Gastrocnemius medialis (tissue), 4 donors: ENCODE results near the gene FAM117A. TPM values are rescaled to one million over a fixed set of nuclear protein-coding genes. Genes with fewer than 3 reads are reported as not detected.

ENCODE experiments used
- ATAC-seq, 2 donors: fragments of 150-250 bp; one replicate each; pipeline ENCODE4 v1.9.1; 2016
- DNase-seq, 2 donors: peaks; one replicate each; pipeline ENCODE4 v3.0.0-alpha.2; 2019
- H3K27ac ChIP-seq, 4 donors: fragments of 200-600 bp; sonication (generic); 1 replicate in 1 of 4; 2 replicates in 3 of 4; pipeline ENCODE4 v1.5.1; 2016 to 2018; ENCODE audit warnings: mild to moderate bottlenecking in 2 of 4, moderate library complexity in 1 of 4
- H3K27me3 ChIP-seq, 3 donors: fragments of 200-600 bp; sonication (generic) in 2 of 3; 1 replicate in 1 of 3; 2 replicates in 2 of 3; pipeline versions ENCODE4 v1.5.1 to v1.6.0; 2016 to 2019; ENCODE audit warnings: mild to moderate bottlenecking in 1 of 3, moderate library complexity in 1 of 3
- H3K36me3 ChIP-seq, 2 donors: fragments of 200-600 bp; sonication (generic) in 1 of 2; one replicate each; pipeline ENCODE4 v1.5.1; 2017 to 2018
- H3K4me1 ChIP-seq, 2 donors: fragments of 200-600 bp; sonication (generic) in 1 of 2; one replicate each; pipeline ENCODE4 v1.5.1; 2016 to 2017; ENCODE audit warnings: mild to moderate bottlenecking in 2 of 2
- H3K4me3 ChIP-seq, 4 donors: fragments of 200-600 bp; sonication (generic) in 3 of 4; 1 replicate in 1 of 4; 2 replicates in 3 of 4; pipeline ENCODE4 v1.5.1; 2016 to 2019; ENCODE audit warnings: mild to moderate bottlenecking in 2 of 4
- H3K9me3 ChIP-seq, 3 donors: fragments of 200-600 bp; sonication (generic) in 2 of 3; 1 replicate in 1 of 3; 2 replicates in 2 of 3; pipeline ENCODE4 v1.5.1; 2016 to 2019
- POLR2A ChIP-seq, 2 donors: fragments of 450-650 bp; IDR thresholded peaks; one replicate each; pipeline ENCODE4 v1.6.1; 2017; ENCODE audit warnings: antibody characterized with exemption in 2 of 2, mild to moderate bottlenecking in 2 of 2, moderate library complexity in 2 of 2
- in situ Hi-C, 4 donors: fragments of 200-750 bp; cut with MboI; loops; one replicate each; pipeline versions ENCODE4 v1.15.0 to v1.8.0; 2017; ENCODE audit warnings: low sequenced_read_pairs in 4 of 4
- intact Hi-C: fragments of 100-400 bp; cut with DNase I; formaldehyde crosslinking; loops from one replicate; pipeline ENCODE4 v1.15.1; 2023; ENCODE audit warnings: low total_unique reads
- total RNA-seq, 4 donors: library from RNA; depleted of rRNA; stranded (reverse); fragments of >200 nt; gene quantifications; one replicate each; pipeline versions ENCODE4 v1.1.0 to v1.2.3, GENCODE V29; 2016
- TF ChIP-seq, protein P1 (sequence below), 5 experiments: fragments of 450-650 bp in 3 of 5; fragments of 200-600 bp in 2 of 5; sonication (generic) in 2 of 5; IDR thresholded peaks in 4 of 5; conservative IDR thresholded peaks in 1 of 5; 1 replicate in 4 of 5; 2 replicates in 1 of 5; pipeline ENCODE4 v1.5.1; 2016 to 2019; ENCODE audit warnings: antibody characterized with exemption in 5 of 5, mild to moderate bottlenecking in 3 of 5, moderate library complexity in 3 of 5

Gene FAM117A
- total RNA-seq, 4 donors from 2014 or later: 2.6 to 4.9 (median 3.3) TPM

DNA sequence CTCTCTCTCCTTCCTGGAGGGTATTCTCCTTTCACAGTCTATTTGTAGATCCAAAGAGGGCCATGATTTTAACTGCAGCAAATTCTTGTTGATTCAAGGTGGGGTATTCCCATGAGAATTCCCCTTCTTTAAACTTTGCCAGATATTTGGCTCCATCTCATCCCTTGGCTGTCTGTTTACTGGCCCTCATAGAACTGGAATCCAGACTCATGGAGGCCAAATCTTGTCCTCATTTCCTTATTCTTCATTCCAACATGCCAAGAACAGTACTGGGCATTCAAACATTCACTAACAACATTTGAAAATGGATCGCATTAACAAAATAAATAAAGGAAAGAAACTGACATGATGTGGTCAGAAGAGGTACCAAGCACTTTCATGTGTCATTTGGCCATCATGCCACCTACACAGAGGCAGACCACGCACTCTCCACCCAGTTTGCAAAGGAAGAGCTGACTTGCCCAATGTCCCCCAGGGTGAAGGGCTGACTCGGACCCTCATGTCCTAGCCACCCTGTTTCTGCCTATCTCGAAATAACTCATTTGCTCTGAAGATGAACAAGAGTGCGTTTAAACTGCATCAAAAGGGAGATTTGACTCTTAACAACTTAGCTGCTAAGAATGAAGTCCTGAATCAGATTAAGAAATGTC, 33.0 kb downstream of the FAM117A start:
- no peak overlapping the region for H3K4me3 ChIP-seq
- in situ Hi-C loops: no loop called here
- no peak for ATAC-seq
- H3K27ac ChIP-seq: peak overlapping the region; percentile 20 to 59 (median 56)
- DNase-seq: no peak
- H3K36me3 ChIP-seq: no peaks in the 10 kb centered on the region
- H3K4me1 ChIP-seq: peaks cover 23 to 33% of the 10 kb centered on the region in 2 donors
- intact Hi-C loops: no loop called here
- TF ChIP-seq, protein P1, sequence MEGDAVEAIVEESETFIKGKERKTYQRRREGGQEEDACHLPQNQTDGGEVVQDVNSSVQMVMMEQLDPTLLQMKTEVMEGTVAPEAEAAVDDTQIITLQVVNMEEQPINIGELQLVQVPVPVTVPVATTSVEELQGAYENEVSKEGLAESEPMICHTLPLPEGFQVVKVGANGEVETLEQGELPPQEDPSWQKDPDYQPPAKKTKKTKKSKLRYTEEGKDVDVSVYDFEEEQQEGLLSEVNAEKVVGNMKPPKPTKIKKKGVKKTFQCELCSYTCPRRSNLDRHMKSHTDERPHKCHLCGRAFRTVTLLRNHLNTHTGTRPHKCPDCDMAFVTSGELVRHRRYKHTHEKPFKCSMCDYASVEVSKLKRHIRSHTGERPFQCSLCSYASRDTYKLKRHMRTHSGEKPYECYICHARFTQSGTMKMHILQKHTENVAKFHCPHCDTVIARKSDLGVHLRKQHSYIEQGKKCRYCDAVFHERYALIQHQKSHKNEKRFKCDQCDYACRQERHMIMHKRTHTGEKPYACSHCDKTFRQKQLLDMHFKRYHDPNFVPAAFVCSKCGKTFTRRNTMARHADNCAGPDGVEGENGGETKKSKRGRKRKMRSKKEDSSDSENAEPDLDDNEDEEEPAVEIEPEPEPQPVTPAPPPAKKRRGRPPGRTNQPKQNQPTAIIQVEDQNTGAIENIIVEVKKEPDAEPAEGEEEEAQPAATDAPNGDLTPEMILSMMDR (IDR thresholded peaks at IDR 0.05 in 4 of 5, conservative IDR thresholded peaks at IDR 0.05 in 1 of 5): no peak
- TF ChIP-seq POLR2A (IDR thresholded peaks at IDR 0.05): no peak
- H3K9me3 ChIP-seq: no peaks in the 10 kb centered on the region
- no peaks in the 10 kb centered on the region for H3K27me3 ChIP-seq

DNA sequence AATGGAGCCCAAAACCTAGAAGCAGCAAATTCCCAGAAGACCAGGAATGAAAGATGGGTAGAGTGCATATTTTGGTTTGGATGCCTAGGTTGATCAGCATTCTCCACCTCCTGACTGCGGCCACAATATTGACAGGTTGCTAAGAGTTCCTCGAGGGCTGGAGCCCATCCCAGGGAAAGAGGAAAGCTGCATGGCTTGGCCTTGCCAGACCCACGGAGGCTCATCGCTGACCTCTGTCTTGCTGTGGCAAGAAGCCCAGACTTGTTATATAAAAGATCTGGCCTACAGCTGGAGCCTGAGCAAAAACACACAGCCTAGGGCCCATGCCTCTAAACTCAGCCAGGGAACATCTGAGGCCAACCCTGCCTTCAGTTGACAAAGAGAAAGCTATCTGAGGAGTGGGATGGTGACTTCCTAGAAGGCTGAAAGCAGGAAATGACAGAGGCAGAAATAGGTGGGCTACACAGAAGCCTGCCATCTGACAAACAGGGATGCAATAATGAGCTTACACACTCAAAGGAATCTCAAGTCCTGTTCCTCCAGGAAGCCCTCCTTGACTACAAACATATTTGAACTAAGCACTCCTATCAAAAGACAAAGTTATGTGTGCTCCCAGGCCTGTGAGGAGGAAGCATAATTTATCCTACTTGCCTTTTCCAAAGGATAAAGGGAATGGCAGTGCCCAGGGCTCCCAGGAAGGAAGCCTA, 33.7 kb downstream of the FAM117A start:
- H3K4me1 ChIP-seq: peaks cover 23 to 33% of the 10 kb centered on the region in 2 donors
- no peaks in the 10 kb centered on the region for H3K27me3 ChIP-seq
- H3K4me3 ChIP-seq: no peak overlapping the region
- in situ Hi-C loops: no loop called here
- DNase-seq: peak; percentile 43 to 73
- no peaks in the 10 kb centered on the region for H3K36me3 ChIP-seq
- H3K9me3 ChIP-seq: no peaks in the 10 kb centered on the region
- H3K27ac ChIP-seq: peak overlapping the region; percentile 20 to 59 (median 56)
- intact Hi-C loops: no loop called here
- ATAC-seq: peak; percentile 72 to 85
- TF ChIP-seq, protein P1 (IDR thresholded peaks at IDR 0.05 in 4 of 5, conservative IDR thresholded peaks at IDR 0.05 in 1 of 5): no peak
- TF ChIP-seq POLR2A (IDR thresholded peaks at IDR 0.05): no peak

DNA sequence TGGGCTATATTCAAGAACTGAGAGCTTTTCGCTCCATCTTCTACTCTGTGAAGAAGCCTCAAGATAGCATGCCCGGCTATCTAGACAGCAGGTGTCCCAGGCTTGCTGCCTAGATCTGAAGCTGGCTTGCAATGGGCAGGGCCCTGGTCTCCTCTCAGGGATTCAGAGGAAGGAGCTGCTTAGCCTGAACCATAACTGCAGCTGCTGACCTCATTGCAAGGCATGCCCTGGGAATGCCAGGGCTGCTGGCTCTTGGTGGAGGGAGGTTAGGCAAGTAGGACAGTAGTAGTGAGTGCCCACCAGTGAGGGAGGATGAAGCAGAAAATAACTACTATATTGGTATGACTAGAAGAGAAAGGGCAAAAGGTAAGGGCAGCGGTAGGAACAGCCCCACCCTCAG, 34.9 kb downstream of the FAM117A start:
- Histone ChIP-seq H3K9me3 (no peaks in the 10 kb centered on the region), H3K27ac (peak overlapping the region in 1 of 4 donors; percentile 23), H3K36me3 (no peaks in the 10 kb centered on the region), H3K4me3 (no peak overlapping the region), H3K27me3 (no peaks in the 10 kb centered on the region), H3K4me1 (peaks cover 23 to 33% of the 10 kb centered on the region in 2 donors)
- no peak for DNase-seq
- intact Hi-C loops: no loop called here
- TF ChIP-seq, protein P1 (IDR thresholded peaks at IDR 0.05 in 4 of 5, conservative IDR thresholded peaks at IDR 0.05 in 1 of 5): no peak
- no peak for TF ChIP-seq POLR2A (IDR thresholded peaks at IDR 0.05)
- peak; percentile 35 to 37 for ATAC-seq
- in situ Hi-C loops: no loop called here

- no peak for TF ChIP-seq POLR2A (IDR thresholded peaks at IDR 0.05)
- TF ChIP-seq, protein P1 (IDR thresholded peaks at IDR 0.05 in 4 of 5, conservative IDR thresholded peaks at IDR 0.05 in 1 of 5): no peak
- no peak for DNase-seq
- no peaks in the 10 kb centered on the region for H3K27me3 ChIP-seq
- ATAC-seq: no peak
- H3K27ac ChIP-seq: no peak overlapping the region
- peaks cover 23 to 33% of the 10 kb centered on the region in 2 donors for H3K4me1 ChIP-seq
- no peaks in the 10 kb centered on the region for H3K9me3 ChIP-seq
- no peaks in the 10 kb centered on the region for H3K36me3 ChIP-seq
- intact Hi-C loops (no loop called here), in situ Hi-C loops (no loop called here)
- no peak overlapping the region for H3K4me3 ChIP-seq
These were observed 35.5 kb downstream of the FAM117A start for GRCh38 chr17:49728425-49728824.
